Lung (tissue), 12 donors: Measurements from ENCODE around the gene MRPL30. TPM values are rescaled to one million over a fixed set of nuclear protein-coding genes. Genes with fewer than 3 reads are reported as not detected.
A peak's percentile ranks its signal among the peaks of the same experiment; 100 is the strongest.

Source experiments
- ATAC-seq: fragments of 200-7000 bp; cut with Tn5 transposase; one replicate; pipeline ENCODE4 v1.9.1; 2020; ENCODE audit warnings: moderate number of reproducible peaks; ENCODE audit not compliant: insufficient read depth, low FRiP score
- DNase-seq, 3 donors: peaks; one replicate each; pipeline ENCODE4 v3.0.0-alpha.2; 2013 to 2017
- H3K27ac ChIP-seq, 2 donors: one replicate each; pipeline ENCODE4 v1.5.1; 2013; ENCODE audit warnings: mild to moderate bottlenecking in 2 of 2, moderate library complexity in 2 of 2, control low read depth in 1 of 2, inconsistent platforms in 1 of 2, low read depth in 1 of 2, low read length in 1 of 2
- H3K27me3 ChIP-seq, 3 donors: one replicate each; pipeline ENCODE4 v1.5.1; 2013; ENCODE audit warnings: low read length in 2 of 3; ENCODE audit not compliant: control insufficient read depth in 3 of 3, insufficient read depth in 3 of 3
- H3K36me3 ChIP-seq, 4 donors: one replicate each; pipeline ENCODE4 v1.5.1; 2013; ENCODE audit warnings: low read length in 4 of 4, mild to moderate bottlenecking in 1 of 4, moderate library complexity in 1 of 4; ENCODE audit not compliant: control insufficient read depth in 4 of 4, insufficient read depth in 4 of 4
- H3K4me1 ChIP-seq, 5 donors: one replicate each; pipeline ENCODE4 v1.5.1; 2013; ENCODE audit warnings: low read length in 5 of 5, mild to moderate bottlenecking in 2 of 5, moderate library complexity in 1 of 5; ENCODE audit not compliant: control insufficient read depth in 5 of 5, insufficient read depth in 5 of 5
- H3K4me3 ChIP-seq: one replicate; pipeline ENCODE4 v1.5.1; 2013; ENCODE audit warnings: mild to moderate bottlenecking, control low read depth, moderate library complexity
- H3K9ac ChIP-seq, 2 donors: one replicate each; pipeline ENCODE4 v1.5.1; 2013; ENCODE audit warnings: low read length in 2 of 2, control low read depth in 1 of 2; ENCODE audit not compliant: insufficient read depth in 1 of 2
- H3K9me3 ChIP-seq, 4 donors: one replicate each; pipeline ENCODE4 v1.5.1; 2013; ENCODE audit warnings: low read length in 3 of 4, mild to moderate bottlenecking in 1 of 4, moderate library complexity in 1 of 4; ENCODE audit not compliant: control insufficient read depth in 4 of 4, insufficient read depth in 3 of 4
- CTCF ChIP-seq: IDR thresholded peaks from 2 replicates; pipeline ENCODE4 v1.5.1; 2012; ENCODE audit warnings: mild to moderate bottlenecking; ENCODE audit errors: control extremely low read depth, extremely low read depth
- WGBS, 2 donors: extraction: QIAGEN DNeasy Blood & Tissue Kit; methylation state at CpG; one replicate each; pipeline ENCODE4 v1.1.7; 2013; 5-methylcytosine and 5-hydroxymethylcytosine counted together
- polyA plus RNA-seq, 2 donors: library from polyadenylated mRNA; stranded (reverse); fragments of 200-250 nt; gene quantifications; one replicate each; pipeline ENCODE4 v1.2.1, GENCODE V29; 2013
- total RNA-seq, 2 donors: library from RNA; depleted of rRNA in 1 of 2; stranded (reverse); fragments of >200 nt in 1 of 2; gene quantifications; one replicate each; pipeline ENCODE4 v1.2.1, GENCODE V29; 2014 to 2021
- donor health status: control.
- donor health status: control.
- donor health status: Bipolar disorder and iron deficiency.
- donor health status: healthy.
- donor health status: DM: yes; HTN: yes; CAD: no.

The MRPL30 gene
- total and polyA plus RNA-seq, 4 donors, result 15.2 to 34.2 (median 20.0) TPM

DNA sequence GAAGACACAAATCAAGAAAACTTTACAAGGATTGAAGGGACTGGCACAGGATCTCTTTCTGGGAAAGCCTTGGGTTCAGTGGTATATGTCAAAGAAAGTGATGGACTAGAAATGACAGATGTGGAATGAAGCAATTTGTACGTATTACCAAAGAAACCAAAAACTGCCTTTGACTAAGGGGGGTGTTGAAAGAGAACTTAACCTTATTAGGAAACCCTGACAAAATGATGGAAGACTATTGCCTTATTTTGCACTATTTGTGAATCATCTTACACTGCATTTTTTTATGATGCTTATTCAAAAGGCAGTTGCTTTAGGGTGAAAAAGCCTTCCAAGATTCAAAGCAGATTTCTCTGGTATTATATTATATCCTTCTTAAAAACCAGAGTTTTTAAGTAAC is 30.3 kb upstream of the MRPL30 start:
- Histone ChIP-seq H3K4me1 (peaks cover 2 to 14% (median 4%) of the 10 kb centered on the region in 5 donors), H3K9ac (no peak overlapping the region), H3K4me3 (no peak overlapping the region), H3K27ac (no peak overlapping the region), H3K9me3 (no peaks in the 10 kb centered on the region), H3K27me3 (no peaks in the 10 kb centered on the region), H3K36me3 (peaks cover 0 to 2% (median 0%) of the 10 kb centered on the region in 4 donors)
- no peak for DNase-seq
- ATAC-seq, result no peak
- WGBS, 2 donors, result 46 to 69% methylated on average over 1 of the region's 1 CpG
- no peak for TF ChIP-seq CTCF

DNA sequence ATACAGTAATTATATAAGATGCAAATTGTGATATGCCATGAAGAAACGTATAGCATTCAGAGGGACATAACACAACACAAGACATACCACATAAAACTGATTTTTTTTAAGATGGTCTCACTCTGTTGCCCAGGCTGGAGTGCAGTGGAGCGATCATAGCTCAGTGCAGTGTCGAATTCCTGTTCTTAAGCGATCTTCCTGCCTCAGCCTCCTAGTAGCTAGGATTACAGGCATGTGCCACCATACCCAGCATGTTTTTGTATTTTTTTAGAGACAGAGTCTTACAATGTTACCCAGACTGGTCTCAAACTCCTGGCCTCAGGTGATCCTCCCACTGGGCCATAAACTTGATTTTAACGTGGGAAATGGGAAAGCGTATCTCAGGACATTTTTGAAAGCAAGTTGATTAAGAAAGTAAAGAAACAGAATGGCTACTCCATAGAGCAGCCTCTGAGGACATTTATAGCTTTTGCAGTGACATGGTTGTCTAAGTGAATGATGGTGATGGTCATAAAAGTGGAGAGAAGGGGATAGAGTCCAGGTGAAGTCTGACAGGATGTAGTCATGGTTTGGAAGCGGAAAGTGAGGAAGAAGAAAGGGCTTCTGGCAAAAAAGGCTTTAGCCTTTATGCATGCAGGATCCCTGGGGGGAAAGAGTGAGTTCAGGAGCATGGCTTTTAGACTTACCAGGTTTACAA is 28.6 kb upstream of the MRPL30 start:
- WGBS, 2 donors, result 90 to 92% methylated on average over 7 of the region's 7 CpGs

GRCh38 chr2:99153921-99154604 is 26.9 kb upstream of the MRPL30 start:
- no peak for ATAC-seq
- Histone ChIP-seq H3K27me3 (no peaks in the 10 kb centered on the region), H3K4me3 (peak overlapping the region; percentile 84), H3K36me3 (peaks cover 2 to 16% (median 6%) of the 10 kb centered on the region in 4 donors), H3K9me3 (no peaks in the 10 kb centered on the region), H3K9ac (peak overlapping the region; percentile 57 to 58), H3K27ac (peak overlapping the region; percentile 93 to 98), H3K4me1 (peaks cover 4 to 18% (median 5%) of the 10 kb centered on the region in 5 donors)
- TF ChIP-seq CTCF, result no peak
- WGBS, 2 donors, result 41 to 42% methylated on average over 12 of the region's 12 CpGs
- DNase-seq, result peak in 1 of 3 donors; percentile 4

More for the DNA sequence above, 28.6 kb upstream of the MRPL30 start:
- DNase-seq (no peak), ATAC-seq (no peak)
- H3K36me3 ChIP-seq, result peaks cover 2 to 10% (median 3%) of the 10 kb centered on the region in 4 donors
- H3K27ac ChIP-seq, result no peak overlapping the region
- H3K4me1 ChIP-seq, result peaks cover 4 to 18% (median 5%) of the 10 kb centered on the region in 5 donors
- H3K9ac ChIP-seq, result no peak overlapping the region
- no peaks in the 10 kb centered on the region for H3K27me3 ChIP-seq
- H3K4me3 ChIP-seq, result no peak overlapping the region
- H3K9me3 ChIP-seq, result no peaks in the 10 kb centered on the region
- no peak for TF ChIP-seq CTCF
